HepG2 (cell line): ENCODE data around the gene FDXR. TPM values are rescaled to one million over a fixed set of nuclear protein-coding genes. Genes with fewer than 3 reads are reported as not detected.

Source experiments
- ATAC-seq: fragments of 200-7000 bp; cut with Tn5 transposase; 3 replicates; pipeline ENCODE4 v1.9.1; 2020; ENCODE audit warnings: mild to moderate bottlenecking, moderate library complexity
- BruUV-seq: library from RNA; stranded (reverse); fragments of 400-500 nt; replicated peaks from 2 replicates; lab custom pipeline; 2021; lab: Mats Ljungman, UMichigan
- CTCF ChIA-PET: fragments of 300-600 bp; formaldehyde crosslinking; extraction: SDS; loops from one replicate; lab custom pipeline; 2021; ENCODE audit warnings: low total read pairs, inconsistent platforms, low intra/inter-chr PET ratio; lab: Yijun Ruan, JAX
- POLR2A ChIA-PET: fragments of 350-600 bp; sonication (Branson Sonifier 250); formaldehyde crosslinking; loops from one replicate; lab custom pipeline; 2020; ENCODE audit warnings: antibody characterized with exemption, inconsistent platforms; lab: Yijun Ruan, JAX
- DNase-seq: peaks from one replicate; pipeline ENCODE4 v3.0.0-alpha.2; 2015; ENCODE audit warnings: low spot score
- FAIRE-seq: peaks from 3 replicates; lab custom pipeline; 2011; peaks lifted over from hg19 to GRCh38; lab: Jason Lieb, UNC
- H2AFZ ChIP-seq: one replicate; pipeline ENCODE4 v1.6.1; 2011; ENCODE audit warnings: low read length, inconsistent platforms
- H3K27ac ChIP-seq: fragments of 300-600 bp; 3 replicates; pipeline ENCODE4 v1.8.0; 2011; ENCODE audit warnings: mixed run types, mild to moderate bottlenecking, mixed read lengths, low read length, inconsistent platforms; ENCODE audit not compliant: insufficient read depth; ENCODE audit errors: extremely low read length
- H3K27me3 ChIP-seq, 2 experiments: fragments of 200-600 bp in 1 of 2; 2 replicates in 1 of 2; 3 replicates in 1 of 2; pipeline versions ENCODE4 v1.6.0 to v1.8.0; 2011; ENCODE audit warnings: low read length in 2 of 2, mild to moderate bottlenecking in 2 of 2, moderate library complexity in 2 of 2, inconsistent platforms in 1 of 2; ENCODE audit not compliant: insufficient read depth in 2 of 2, control insufficient read depth in 1 of 2
- H3K36me3 ChIP-seq, 2 experiments: fragments of 200-600 bp in 1 of 2; replicated peaks in 1 of 2; 2 replicates in 1 of 2; 3 replicates in 1 of 2; pipeline versions ENCODE4 v1.5.1 to v1.8.0; 2011; ENCODE audit warnings: low read length in 2 of 2, inconsistent platforms in 1 of 2; ENCODE audit not compliant: insufficient read depth in 2 of 2, control insufficient read depth in 1 of 2
- H3K4me1 ChIP-seq: 2 replicates; pipeline ENCODE4 v1.5.1; 2012; ENCODE audit warnings: low read length, inconsistent platforms; ENCODE audit not compliant: insufficient read depth
- H3K4me2 ChIP-seq: 2 replicates; pipeline ENCODE4 v1.6.0; 2011; ENCODE audit warnings: low read depth, low read length, inconsistent platforms
- H3K4me3 ChIP-seq, 3 experiments: fragments of 200-600 bp in 1 of 3; sonication (generic), shearing (Covaris generic) in 1 of 3; replicated peaks in 1 of 3; 2 replicates each; pipeline ENCODE4 v1.5.1; 2011 to 2016; ENCODE audit warnings: low read length in 3 of 3, inconsistent platforms in 2 of 3, low read depth in 2 of 3, mild to moderate bottlenecking in 2 of 3, control low read depth in 1 of 3, mixed read lengths in 1 of 3; ENCODE audit not compliant: insufficient read depth in 1 of 3
- H3K79me2 ChIP-seq: one replicate; pipeline ENCODE4 v1.6.1; 2011; ENCODE audit warnings: low read length, inconsistent platforms; ENCODE audit not compliant: insufficient read depth
- H3K9ac ChIP-seq: 2 replicates; pipeline ENCODE4 v1.6.0; 2011; ENCODE audit warnings: mild to moderate bottlenecking, low read depth, low read length, inconsistent platforms; ENCODE audit not compliant: insufficient read depth
- H3K9me3 ChIP-seq: 2 replicates; pipeline ENCODE4 v1.5.1; 2012; ENCODE audit warnings: mild to moderate bottlenecking, low read length
- H4K20me1 ChIP-seq: 2 replicates; pipeline ENCODE4 v1.6.0; 2011; ENCODE audit warnings: inconsistent platforms, mild to moderate bottlenecking, low read length, moderate library complexity; ENCODE audit not compliant: insufficient read depth
- FOSL2 ChIP-seq: sonication (generic); formaldehyde crosslinking; IDR thresholded peaks from 2 replicates; pipeline ENCODE4 v1.4.0; 2020; ENCODE audit warnings: missing genetic modification reagents
- POGZ ChIP-seq: sonication (generic); formaldehyde crosslinking; IDR thresholded peaks from 2 replicates; pipeline ENCODE4 v1.4.0; 2020; ENCODE audit warnings: mild to moderate bottlenecking, missing genetic modification reagents
- SIX1 ChIP-seq: sonication (generic); formaldehyde crosslinking; IDR thresholded peaks from 2 replicates; pipeline ENCODE4 v1.4.0; 2020; ENCODE audit warnings: missing genetic modification reagents, borderline replicate concordance
- ZFP41 ChIP-seq: sonication (generic); formaldehyde crosslinking; IDR thresholded peaks from 2 replicates; pipeline ENCODE4 v1.4.0; 2020; ENCODE audit warnings: mild to moderate bottlenecking, missing genetic modification reagents, borderline replicate concordance
- ZNF282 ChIP-seq: fragments of 450-650 bp; IDR thresholded peaks from 2 replicates; pipeline ENCODE4 v1.6.1; 2018; ENCODE audit not compliant: partially characterized antibody
- ZNF326 ChIP-seq: sonication (generic); formaldehyde crosslinking; IDR thresholded peaks from 2 replicates; pipeline ENCODE4 v1.4.0; 2020; ENCODE audit warnings: missing genetic modification reagents, borderline replicate concordance
- WGBS: methylation state at CpG from one replicate; pipeline ENCODE4 v1.1.6; 2017; ENCODE audit warnings: low lambda C conversion rate; 5-methylcytosine and 5-hydroxymethylcytosine counted together
- in situ Hi-C: cut with HindIII; loops from 2 replicates; pipeline ENCODE4 v1.10.0; 2017; ENCODE audit warnings: low pct_unique_long_range_greater_than_20kb; ENCODE audit not compliant: extremely low pct_ligation_motif_present
- intact Hi-C: fragments of 100-400 bp; cut with micrococcal nuclease; formaldehyde crosslinking; loops from one replicate; pipeline ENCODE4 v1.10.0; 2022; ENCODE audit not compliant: unreplicated experiment
- polyA plus RNA-seq, 8 experiments: library from polyadenylated mRNA; depleted of rRNA in 3 of 8; stranded (reverse) in 7 of 8; unstranded in 1 of 8; fragments of >200 nt; fragmentation: Illumina TruSeq in 4 of 8; extraction: Trizol in 4 of 8; gene quantifications; 2 replicates each; pipeline versions ENCODE4 v1.2.1 to v1.2.3, GENCODE V29; 2011 to 2016; ENCODE audit warnings: low read depth in 4 of 8, missing spikeins in 1 of 8, mixed read lengths in 1 of 8; ENCODE audit not compliant: insufficient read depth in 1 of 8
- total RNA-seq, 5 experiments: library from RNA; depleted of rRNA; stranded (reverse); fragments of >200 nt; fragmentation: Illumina TruSeq; extraction: Trizol; gene quantifications; 2 replicates each; pipeline ENCODE4 v1.2.3, GENCODE V29; 2016; ENCODE audit warnings: low read depth in 1 of 5
- TF ChIP-seq, protein P1 (sequence below): sonication (generic); formaldehyde crosslinking; IDR thresholded peaks from 2 replicates; pipeline ENCODE4 v1.8.1; 2023; ENCODE audit warnings: missing genetic modification reagents, mild to moderate bottlenecking, borderline replicate concordance

Gene FDXR
- total and polyA plus RNA-seq, 2 of the 13 experiments (the other 11 are each of a cell fraction or from before 2014, with no cell fraction given) = 23.4 to 116 TPM

DNA sequence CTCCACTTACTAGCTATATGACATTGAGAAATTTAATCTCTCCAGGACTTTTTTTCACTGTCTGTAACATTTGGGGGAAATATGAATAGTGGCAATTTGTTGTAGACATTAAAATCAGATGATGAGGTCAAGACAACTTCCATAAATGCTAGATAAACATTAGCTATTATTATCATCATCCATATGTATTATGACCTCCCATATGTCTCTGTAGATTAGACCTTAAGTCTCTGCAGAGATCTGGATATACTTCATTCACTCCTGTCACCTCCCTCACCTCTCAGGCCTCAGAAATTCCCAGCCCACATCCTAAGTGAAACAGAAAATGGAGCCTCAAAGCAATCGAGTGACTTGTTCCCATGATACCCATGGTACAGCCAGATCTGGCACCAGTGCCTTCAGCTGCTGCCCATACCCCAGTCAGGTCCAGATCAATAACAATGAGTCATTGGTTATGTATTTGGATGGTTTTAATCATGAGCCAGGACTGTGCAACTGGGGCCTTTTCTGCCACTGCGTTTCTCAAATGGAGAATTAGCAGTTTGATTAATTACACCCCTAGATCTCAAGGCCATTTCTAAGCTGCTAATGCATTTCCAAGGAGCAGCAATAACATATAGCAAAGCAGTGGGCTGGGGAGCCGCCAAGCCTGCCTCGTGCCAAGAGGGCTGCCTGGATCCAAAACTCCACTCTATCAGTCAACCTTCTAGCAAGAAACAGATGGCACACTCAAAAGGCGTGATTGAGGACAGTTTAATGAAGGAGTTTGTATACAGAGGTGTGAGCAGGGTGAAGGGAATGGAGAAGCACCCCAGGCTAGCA lies 2.6 kb upstream of the FDXR start:
- intact Hi-C loops (no loop called here), in situ Hi-C loops (no loop called here)
- TF ChIP-seq FOSL2 = peak; percentile 87
- no peak for TF ChIP-seq ZNF282
- H3K4me3 ChIP-seq = no peak overlapping the region
- ChIA-PET POLR2A (interaction anchor here (1.1 to 1.3 kb wide), 2 partner anchors 10 to 125 kb away, joined by 3 read pairs; no protein-coding TSS in a partner anchor), CTCF (no interaction called here)
- H3K4me1 ChIP-seq = peaks cover 70% of the 10 kb centered on the region
- H3K27ac ChIP-seq = no peak overlapping the region
- H3K9ac ChIP-seq = no peak overlapping the region
- FAIRE-seq (no peak), ATAC-seq (no peak), DNase-seq (no peak)
- H3K27me3 ChIP-seq = peaks cover 4 to 27% of the 10 kb centered on the region in 2 experiments; a peak in 4 of 5 replicates
- no peaks in the 10 kb centered on the region for H3K36me3 ChIP-seq
- H3K9me3 ChIP-seq = no peaks in the 10 kb centered on the region
- peaks cover 11% of the 10 kb centered on the region for H3K79me2 ChIP-seq
- BruUV-seq = no TSS peak
- H3K4me2 ChIP-seq = peak overlapping the region; percentile 38
- WGBS = 20% methylated on average over 5 of the region's 5 CpGs
- H4K20me1 ChIP-seq = no peaks in the 10 kb centered on the region
- no peak overlapping the region for H2AFZ ChIP-seq

DNA sequence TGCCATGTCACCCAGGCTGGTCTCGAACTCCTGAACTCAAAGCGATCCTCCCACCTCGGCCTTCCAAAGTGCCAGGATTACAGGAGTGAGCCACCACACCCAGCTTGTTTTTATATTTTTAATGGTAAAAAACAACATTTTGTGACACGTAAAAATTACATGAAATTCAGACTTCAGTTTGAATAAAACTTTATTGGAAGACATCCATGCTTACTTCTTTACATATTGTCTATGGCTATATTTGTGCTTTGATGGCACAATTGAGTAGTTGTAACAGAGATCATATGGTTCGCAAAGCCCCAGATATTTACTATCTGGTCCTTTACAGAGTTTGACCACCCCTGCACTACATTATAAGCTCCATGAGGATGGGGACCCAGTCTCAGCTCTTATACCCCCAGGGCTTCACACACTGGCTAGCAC lies 1.8 kb upstream of the FDXR start:
- H3K36me3 ChIP-seq = peaks cover 0 to 1% of the 10 kb centered on the region in 2 experiments; a peak in 1 of 5 replicates
- no peak overlapping the region for H3K9ac ChIP-seq
- no peak overlapping the region for H3K27ac ChIP-seq
- H4K20me1 ChIP-seq = no peaks in the 10 kb centered on the region
- intact Hi-C loops = no loop called here
- H2AFZ ChIP-seq = no peak overlapping the region
- ATAC-seq (no peak), FAIRE-seq (no peak), DNase-seq (no peak)
- ChIA-PET CTCF (no interaction called here), POLR2A (interaction anchor here (1.1 to 2.1 kb wide), 3 partner anchors 9 to 444 kb away, joined by 3 to 14 read pairs (median 3); no protein-coding TSS in a partner anchor)
- peaks cover 77% of the 10 kb centered on the region for H3K4me1 ChIP-seq
- peaks cover 11% of the 10 kb centered on the region for H3K79me2 ChIP-seq
- WGBS = 94% methylated on average over 5 of the region's 5 CpGs
- peak overlapping the region; percentile 85; the same call in 1 of the 2 replicates for H3K4me2 ChIP-seq
- no TSS peak for BruUV-seq
- H3K4me3 ChIP-seq = no peak overlapping the region
- in situ Hi-C loops = no loop called here
- H3K27me3 ChIP-seq = peaks cover 2 to 21% of the 10 kb centered on the region in 2 experiments; a peak in 4 of 5 replicates
- no peaks in the 10 kb centered on the region for H3K9me3 ChIP-seq
- TF ChIP-seq ZNF326 (CRISPR knock-in tag) (no peak), ZFP41 (CRISPR knock-in tag) (no peak), SIX1 (CRISPR knock-in tag) (no peak), POGZ (CRISPR knock-in tag) (no peak)
- TF ChIP-seq, protein P1, sequence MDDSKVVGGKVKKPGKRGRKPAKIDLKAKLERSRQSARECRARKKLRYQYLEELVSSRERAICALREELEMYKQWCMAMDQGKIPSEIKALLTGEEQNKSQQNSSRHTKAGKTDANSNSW (CRISPR knock-in tag) = no peak
